ENCODE results near the gene MPDU1.
"Not testable (repeated sequence)": the region's sequence is repeated elsewhere in the genome, so short reads cannot be mapped to it uniquely, and the experiment has no call there.

MPDU1 gene

GRCh38 chr17:7614425-7615264, 31.0 kb downstream of the MPDU1 start, which contains the start of gene FXR2:
TSS of gene FXR2 (minus strand) at chr17:7614897. CDS start at chr17:7614532, 365 bp downstream.
- no peak for DNase-seq (ENCODE audit: low read depth)

DNA sequence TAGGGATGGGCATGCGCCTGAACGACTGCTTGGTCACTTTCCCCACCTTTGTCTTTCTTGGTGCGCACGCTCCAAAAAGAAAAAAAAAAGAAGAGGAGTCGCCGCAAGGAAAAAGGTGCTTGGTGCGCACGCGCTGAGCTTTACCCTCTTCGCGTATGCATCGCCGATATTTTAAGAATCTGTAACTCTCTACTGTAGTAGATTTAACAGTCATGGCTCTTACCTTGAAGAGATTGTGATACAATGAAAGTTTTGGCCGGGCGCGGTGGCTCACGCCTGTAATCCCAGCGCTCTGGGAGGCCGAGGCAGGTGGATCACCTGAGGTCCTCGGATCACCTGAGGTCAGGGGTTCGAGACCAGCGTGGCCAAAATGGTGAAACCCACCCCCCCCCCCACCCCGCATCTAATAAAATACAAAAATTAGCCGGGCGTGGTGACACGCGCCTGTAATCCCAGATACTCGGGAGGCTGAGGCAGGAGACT, 31.7 kb downstream of the MPDU1 start:
- no peak for DNase-seq (ENCODE audit: low read depth)

- no peak for DNase-seq (ENCODE audit: low read depth)
These were observed 35.0 kb downstream of the MPDU1 start for GRCh38 chr17:7618608-7619007.

DNA sequence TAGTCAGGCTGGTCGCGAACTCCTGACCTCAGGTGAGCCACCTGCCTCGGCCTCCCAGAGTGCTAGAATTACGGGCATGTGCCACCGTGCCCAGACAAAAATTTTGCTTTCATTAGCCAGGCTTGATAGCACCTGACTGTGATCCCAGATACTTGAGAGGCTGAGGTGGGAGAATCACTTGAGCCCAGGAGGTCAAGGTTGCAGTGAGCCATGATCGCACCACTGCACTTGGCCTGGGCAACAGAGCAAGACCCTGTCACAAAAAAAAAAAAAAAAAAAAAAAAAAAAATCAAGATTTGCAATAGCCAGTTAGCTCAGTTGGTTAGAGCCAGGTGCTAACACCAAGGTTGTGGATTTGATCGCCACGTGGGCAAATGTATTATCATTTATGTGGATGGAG, 37.2 kb downstream of the MPDU1 start:
- DNase-seq (ENCODE audit: low read depth): no peak

GRCh38 chr17:7623661-7624060, 40.0 kb downstream of the MPDU1 start:
- no peak for DNase-seq (ENCODE audit: low read depth)

DNA sequence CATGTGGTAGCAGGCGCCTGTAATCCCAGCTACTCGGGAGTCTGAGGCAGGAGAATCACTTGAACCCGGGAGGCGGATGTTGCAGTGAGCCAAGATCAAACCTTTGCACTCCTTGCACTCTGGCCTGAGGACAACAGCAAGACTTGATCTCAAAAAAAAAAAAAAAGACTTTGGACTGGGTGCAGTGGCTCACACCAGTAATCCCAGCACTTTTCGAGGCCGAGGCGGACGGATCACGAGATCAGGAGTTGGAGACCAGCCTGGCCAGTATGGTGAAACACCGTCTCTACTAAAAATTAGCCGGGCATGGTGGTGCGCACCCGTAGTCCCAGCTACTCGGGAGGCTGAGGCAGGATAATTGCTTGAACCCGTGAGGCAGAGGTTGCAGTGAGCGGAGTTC, 42.1 kb downstream of the MPDU1 start:
- not testable (repeated sequence) for DNase-seq (ENCODE audit: low read depth)

DNA sequence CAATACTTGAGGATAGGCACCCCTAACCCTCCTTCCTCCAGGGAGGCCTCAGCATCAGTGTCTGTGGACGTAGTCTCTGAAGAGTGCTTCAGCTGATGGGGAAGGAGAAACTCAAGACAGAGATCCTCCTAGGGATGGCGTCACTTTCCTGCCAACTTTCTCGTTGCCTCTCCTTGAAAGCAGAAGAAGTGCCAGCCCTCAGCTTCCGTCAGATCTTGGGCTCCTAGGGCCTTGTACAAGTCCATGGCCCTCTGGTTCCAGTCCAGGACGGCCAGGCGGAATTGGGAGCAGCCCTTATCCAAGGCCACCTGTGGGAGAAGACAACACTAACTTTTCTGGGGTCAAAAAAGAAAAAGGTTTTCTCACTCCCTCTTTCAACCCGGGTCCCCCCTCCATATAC, 42.7 kb downstream of the MPDU1 start:
- no peak for DNase-seq (ENCODE audit: low read depth)

GRCh38 chr17:7626956-7627249, 43.3 kb downstream of the MPDU1 start:
- DNase-seq (ENCODE audit: low read depth): no peak

DNA sequence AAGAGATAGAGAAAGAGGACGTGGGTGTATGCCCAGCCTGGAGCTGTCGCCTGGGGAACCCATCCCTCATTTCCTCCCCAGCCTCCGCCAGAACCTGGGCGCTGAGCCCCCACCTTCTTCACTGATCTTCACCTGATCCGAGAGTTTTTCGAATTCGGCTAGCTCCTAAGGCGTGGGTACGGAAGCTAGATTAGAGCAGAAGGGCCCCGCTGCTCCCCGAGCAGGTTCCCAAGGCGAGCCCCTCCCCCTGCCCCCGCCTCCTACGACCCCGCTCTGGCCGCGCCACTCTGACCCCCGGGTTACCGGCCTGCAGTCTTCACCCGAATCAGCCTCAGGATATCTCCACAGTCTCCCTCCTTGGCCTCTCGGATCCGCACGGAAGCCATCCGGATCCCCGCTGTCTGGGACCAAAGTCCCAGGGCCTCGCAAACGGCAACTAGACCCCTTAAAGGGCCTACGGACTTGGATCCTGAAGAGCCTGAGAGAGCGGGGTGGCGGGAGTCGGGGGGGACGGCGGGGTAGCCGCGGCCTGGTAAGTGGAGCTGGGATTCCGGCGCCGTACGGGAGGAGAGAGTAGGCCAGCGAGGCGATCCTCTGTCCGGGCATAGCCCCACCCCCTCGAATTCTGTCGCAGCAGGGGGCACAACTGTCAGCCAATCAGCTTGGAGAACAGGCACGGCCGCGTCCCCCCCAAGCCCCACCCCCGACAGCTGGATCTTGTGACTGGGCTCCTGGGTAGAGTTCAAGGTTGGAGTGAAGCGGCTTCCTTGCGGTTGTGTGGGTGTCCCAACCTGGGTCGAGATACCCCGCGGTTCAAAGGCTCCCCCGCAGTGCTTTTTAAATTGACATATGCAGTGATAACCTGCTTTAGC, 43.8 kb downstream of the MPDU1 start, which contains the start of gene SAT2:
Gene SAT2 (minus strand): TSS at position 572 of the 872 bp plus-strand sequence. CDS start 186 bp downstream, at position 386.
- DNase-seq (ENCODE audit: low read depth): no peak

DNA sequence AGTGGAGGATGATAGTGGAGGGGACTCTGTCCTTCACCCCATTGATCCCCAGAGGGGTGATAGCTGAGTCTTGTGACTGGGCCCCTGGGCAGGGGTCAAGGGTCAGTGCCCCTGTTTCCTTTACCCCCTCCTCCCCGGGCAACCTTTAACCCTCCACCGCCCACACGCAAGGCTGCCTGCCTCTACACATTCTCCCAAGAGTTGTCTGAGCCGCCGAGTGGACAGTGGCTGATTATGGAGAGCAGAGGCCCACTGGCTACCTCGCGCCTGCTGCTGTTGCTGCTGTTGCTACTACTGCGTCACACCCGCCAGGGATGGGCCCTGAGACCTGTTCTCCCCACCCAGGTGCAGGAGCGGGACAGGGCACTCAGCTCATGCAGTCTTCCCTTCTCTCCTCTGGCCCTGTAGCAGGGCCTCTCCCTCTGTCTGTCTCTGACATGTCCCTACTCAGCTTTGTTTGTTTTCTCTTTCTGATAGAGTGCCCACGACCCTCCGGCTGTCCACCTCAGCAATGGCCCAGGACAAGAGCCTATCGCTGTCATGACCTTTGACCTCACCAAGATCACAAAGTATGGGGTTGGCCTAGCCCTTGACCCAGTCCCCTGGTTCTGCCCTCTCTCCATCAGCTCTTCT, 46.4 kb downstream of the MPDU1 start, which contains the start of gene SHBG:
Gene SHBG (plus strand): TSS at position 197 of the 633 bp plus-strand sequence. CDS start 38 bp downstream, at position 235.
- DNase-seq (ENCODE audit: low read depth): no peak

DNA sequence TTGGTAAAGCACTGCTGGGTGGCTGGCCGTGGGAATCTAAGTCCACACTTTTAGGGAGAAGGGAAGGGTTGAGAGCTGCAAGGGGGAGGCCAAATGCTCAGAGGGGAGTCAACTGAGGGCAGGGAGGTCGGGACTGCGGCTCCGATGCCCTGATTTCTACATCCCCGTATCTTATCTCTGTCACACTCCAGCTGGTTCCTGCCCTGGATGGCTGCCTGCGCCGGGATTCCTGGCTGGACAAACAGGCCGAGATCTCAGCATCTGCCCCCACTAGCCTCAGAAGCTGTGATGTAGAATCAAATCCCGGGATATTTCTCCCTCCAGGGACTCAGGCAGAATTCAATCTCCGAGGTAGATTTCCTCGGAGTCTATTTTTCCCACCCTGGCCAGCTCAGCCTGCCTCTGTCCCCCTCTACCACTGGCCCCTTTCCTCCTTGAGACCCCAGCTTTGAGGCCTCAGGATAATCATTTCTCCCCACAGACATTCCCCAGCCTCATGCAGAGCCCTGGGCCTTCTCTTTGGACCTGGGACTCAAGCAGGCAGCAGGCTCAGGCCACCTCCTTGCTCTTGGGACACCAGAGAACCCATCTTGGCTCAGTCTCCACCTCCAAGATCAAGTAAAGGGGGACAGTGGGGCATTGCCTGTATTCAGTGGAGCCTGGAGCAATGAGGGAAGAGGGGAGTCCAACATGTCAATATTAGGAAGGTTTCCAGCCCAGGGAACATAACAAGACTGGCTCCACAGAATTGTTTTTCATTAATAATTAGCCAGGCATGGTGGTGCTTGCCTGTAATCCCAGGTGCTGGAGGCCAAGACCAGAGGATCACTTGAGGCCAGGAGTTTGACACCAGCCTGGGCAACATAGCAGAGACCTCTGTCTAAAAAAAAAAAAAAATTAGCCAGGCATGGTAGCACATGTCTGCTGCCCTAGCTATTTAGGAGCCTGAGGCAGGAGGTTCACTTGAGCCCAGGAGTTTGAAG, 48.0 kb downstream of the MPDU1 start:
- no peak for DNase-seq (ENCODE audit: low read depth)

DNA sequence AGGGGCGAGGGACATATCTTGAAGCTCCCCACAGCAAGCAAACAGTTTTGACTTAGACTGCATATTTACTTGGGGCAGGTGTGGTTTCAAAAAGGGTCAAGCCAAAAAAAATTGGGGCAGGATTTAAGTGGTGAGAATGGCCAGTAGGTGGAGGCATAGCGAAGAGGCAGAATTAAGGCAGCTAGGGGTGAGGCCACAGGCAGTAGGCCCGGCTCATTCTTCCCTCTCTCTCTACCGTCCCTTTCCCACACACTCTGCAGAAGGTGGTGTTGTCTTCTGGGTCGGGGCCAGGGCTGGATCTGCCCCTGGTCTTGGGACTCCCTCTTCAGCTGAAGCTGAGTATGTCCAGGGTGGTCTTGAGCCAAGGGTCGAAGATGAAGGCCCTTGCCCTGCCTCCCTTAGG, 48.8 kb downstream of the MPDU1 start:
- DNase-seq (ENCODE audit: low read depth): no peak

GRCh38 chr17:7633093-7633492, 49.4 kb downstream of the MPDU1 start:
- no peak for DNase-seq (ENCODE audit: low read depth)

DNA sequence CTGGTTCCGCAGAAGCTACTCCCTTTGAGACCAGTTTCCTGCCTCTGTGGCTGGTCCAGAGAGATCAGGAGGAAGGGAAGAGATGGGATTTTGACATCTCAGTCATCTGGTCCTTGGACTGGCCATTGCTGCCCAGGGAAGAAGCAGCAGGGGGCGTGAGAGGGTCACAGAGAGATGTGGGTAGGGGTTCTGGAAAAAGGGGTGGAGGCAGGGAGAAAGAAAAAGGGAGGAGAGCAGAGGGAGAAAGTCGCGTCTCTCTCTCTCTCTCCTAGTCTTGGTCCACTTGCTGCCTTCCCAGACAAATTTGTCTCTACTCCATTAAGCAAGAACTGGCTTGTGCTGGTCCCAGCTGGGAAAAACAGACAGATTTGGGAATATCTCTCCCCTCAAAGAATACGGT, 50.7 kb downstream of the MPDU1 start:
- no peak for DNase-seq (ENCODE audit: low read depth)

DNA sequence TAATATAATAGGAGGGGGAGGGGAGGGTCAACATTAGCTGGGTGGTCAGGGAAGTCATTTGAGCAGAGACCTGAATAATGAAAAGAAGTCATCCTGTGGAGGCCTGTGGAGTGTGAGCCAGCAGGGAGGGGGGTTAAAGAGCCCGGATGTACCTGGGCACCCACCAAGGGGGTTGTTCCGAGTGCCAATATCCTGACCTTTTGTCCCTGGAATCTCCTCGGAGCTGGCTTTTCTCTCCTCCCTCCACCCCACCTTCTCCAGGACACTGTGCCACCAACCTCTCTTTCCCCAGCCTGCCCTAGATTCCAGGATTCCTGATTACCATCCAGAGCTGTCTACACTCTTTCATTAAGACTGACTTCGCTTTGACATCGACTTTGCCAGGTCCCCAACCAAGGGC, 52.5 kb downstream of the MPDU1 start:
- DNase-seq (ENCODE audit: low read depth): no peak
